Endodermal cell (in vitro differentiated cells): Measurements from ENCODE around the gene LSM14A. TPM values are rescaled to one million over a fixed set of nuclear protein-coding genes. Genes with fewer than 3 reads are reported as not detected.

Experiments used
- DNase-seq: peaks from one replicate; pipeline ENCODE4 v3.0.0-alpha.2; 2017
- H3K27ac ChIP-seq: 2 replicates; pipeline ENCODE4 v1.5.1; 2013; ENCODE audit warnings: mild to moderate bottlenecking, low read depth, low read length, moderate library complexity
- H3K27me3 ChIP-seq: 2 replicates; pipeline ENCODE4 v1.6.1; 2013; ENCODE audit warnings: mild to moderate bottlenecking, low read length, moderate library complexity; ENCODE audit not compliant: insufficient read depth, control insufficient read depth, poor library complexity, severe bottlenecking
- H3K36me3 ChIP-seq: 2 replicates; pipeline ENCODE4 v1.7.0; 2013; ENCODE audit warnings: mild to moderate bottlenecking, low read length, moderate library complexity; ENCODE audit not compliant: control insufficient read depth, insufficient read depth
- H3K4me1 ChIP-seq: one replicate; pipeline ENCODE4 v1.7.0; 2013; ENCODE audit warnings: low read length; ENCODE audit not compliant: control insufficient read depth, insufficient read depth
- H3K4me3 ChIP-seq: 2 replicates; pipeline ENCODE4 v1.5.1; 2013; ENCODE audit warnings: mild to moderate bottlenecking, low read length, moderate library complexity
- H3K9ac ChIP-seq: 2 replicates; pipeline ENCODE4 v1.6.1; 2013; ENCODE audit warnings: mild to moderate bottlenecking, low read length, moderate library complexity; ENCODE audit not compliant: poor library complexity, severe bottlenecking; ENCODE audit errors: extremely low read depth
- H3K9me3 ChIP-seq: 2 replicates; pipeline ENCODE4 v1.6.1; 2013; ENCODE audit warnings: mild to moderate bottlenecking, low read length, moderate library complexity; ENCODE audit not compliant: control insufficient read depth
- H3K27ac Mint-ChIP-seq: 2 replicates; pipeline ENCODE4 v1.8.0; 2020; ENCODE audit warnings: mixed read lengths
- H3K27me3 Mint-ChIP-seq: 2 replicates; pipeline ENCODE4 v1.8.0; 2021; ENCODE audit warnings: mild to moderate bottlenecking, mixed read lengths; ENCODE audit not compliant: insufficient read depth
- H3K36me3 Mint-ChIP-seq: 2 replicates; pipeline ENCODE4 v1.8.0; 2020; ENCODE audit warnings: low read depth, mixed read lengths
- H3K4me1 Mint-ChIP-seq: 2 replicates; pipeline ENCODE4 v1.8.0; 2020; ENCODE audit warnings: mixed read lengths
- H3K4me3 Mint-ChIP-seq: 2 replicates; pipeline ENCODE4 v1.8.0; 2020; ENCODE audit warnings: mild to moderate bottlenecking, moderate library complexity, mixed read lengths
- H3K9me3 Mint-ChIP-seq: 2 replicates; pipeline ENCODE4 v1.8.0; 2020; ENCODE audit warnings: mild to moderate bottlenecking, mixed read lengths
- CTCF ChIP-seq: fragments of 200-600 bp; sonication (generic); conservative IDR thresholded peaks from 2 replicates; pipeline ENCODE4 v1.5.0; 2021; ENCODE audit warnings: antibody characterized with exemption, mild to moderate bottlenecking
- WGBS, 2 experiments: methylation state at CpG; one replicate each; pipeline versions ENCODE4 v1.1.5 to v1.1.7; 2013; ENCODE audit warnings: missing lambda C conversion rate in 2 of 2, mixed read lengths in 1 of 2; ENCODE audit not compliant: insufficient coverage in 1 of 2, insufficient read length in 1 of 2; 5-methylcytosine and 5-hydroxymethylcytosine counted together
- total RNA-seq, 2 donors: library from RNA; stranded (reverse); fragmentation: NEBNext Ultra II Directional in 1 of 2; extraction: Animal tissue kit (Norgen Biotek cat#: 25700) in 1 of 2; gene quantifications; 2 replicates in 1 of 2; 3 replicates in 1 of 2; pipeline ENCODE4 v1.2.1, GENCODE V29; 2021

LSM14A gene
- total RNA-seq, 2 donors from 2014 or later: 188 to 192 TPM

GRCh38 chr19:34176581-34176980, 4.3 kb downstream of the LSM14A start:
- Histone ChIP-seq H3K9ac (no peak overlapping the region), H3K4me3 (peak overlapping the region; percentile 31), H3K27ac (no peak overlapping the region), H3K36me3 (peaks cover 61% of the 10 kb centered on the region), H3K9me3 (no peaks in the 10 kb centered on the region), H3K4me1 (no peaks in the 10 kb centered on the region), H3K27me3 (no peaks in the 10 kb centered on the region)
- H3K27ac Mint-ChIP-seq: no peak overlapping the region
- no peaks in the 10 kb centered on the region for H3K9me3 Mint-ChIP-seq
- no peak for DNase-seq
- H3K4me1 Mint-ChIP-seq: peaks cover 42% of the 10 kb centered on the region
- no peaks in the 10 kb centered on the region for H3K27me3 Mint-ChIP-seq
- WGBS, 2 experiments: 90% methylated on average over 1 of the region's 3 CpGs; no CpG with 5 or more reads in 1 of the 2 experiments
- H3K36me3 Mint-ChIP-seq: peaks cover 33% of the 10 kb centered on the region
- TF ChIP-seq CTCF: no peak
- peak overlapping the region; percentile 44 for H3K4me3 Mint-ChIP-seq

GRCh38 chr19:34178274-34178610, 5.9 kb downstream of the LSM14A start:
- Mint-ChIP-seq H3K9me3 (no peaks in the 10 kb centered on the region), H3K4me1 (peaks cover 46% of the 10 kb centered on the region), H3K36me3 (peaks cover 37% of the 10 kb centered on the region), H3K4me3 (no peak overlapping the region), H3K27ac (no peak overlapping the region), H3K27me3 (no peaks in the 10 kb centered on the region)
- H3K36me3 ChIP-seq: peaks cover 69% of the 10 kb centered on the region
- H3K9me3 ChIP-seq: no peaks in the 10 kb centered on the region
- H3K9ac ChIP-seq: no peak overlapping the region
- H3K27ac ChIP-seq: no peak overlapping the region
- H3K27me3 ChIP-seq: no peaks in the 10 kb centered on the region
- TF ChIP-seq CTCF: no peak
- H3K4me3 ChIP-seq: no peak overlapping the region
- DNase-seq: no peak
- H3K4me1 ChIP-seq: no peaks in the 10 kb centered on the region
- WGBS, 2 experiments: 85 to 95% methylated on average over 2 of the region's 2 CpGs

- no peaks in the 10 kb centered on the region for H3K4me1 ChIP-seq
Observed at GRCh38 chr19:34179066-34179465, 6.8 kb downstream of the LSM14A start.

More at GRCh38 chr19:34179066-34179465, 6.8 kb downstream of the LSM14A start:
- H3K4me3 ChIP-seq: no peak overlapping the region
- no peak overlapping the region for H3K4me3 Mint-ChIP-seq
- no peak for DNase-seq
- no peaks in the 10 kb centered on the region for H3K27me3 Mint-ChIP-seq
- no peaks in the 10 kb centered on the region for H3K9me3 Mint-ChIP-seq
- WGBS, 2 experiments: 92% methylated on average over 2 of the region's 2 CpGs; no CpG with 5 or more reads in 1 of the 2 experiments
- no peak for TF ChIP-seq CTCF
- H3K27me3 ChIP-seq: no peaks in the 10 kb centered on the region
- no peak overlapping the region for H3K9ac ChIP-seq
- H3K27ac Mint-ChIP-seq: peak overlapping the region; percentile 1
- H3K27ac ChIP-seq: no peak overlapping the region
- H3K36me3 Mint-ChIP-seq: peaks cover 33% of the 10 kb centered on the region
- H3K4me1 Mint-ChIP-seq: peaks cover 45% of the 10 kb centered on the region
- H3K36me3 ChIP-seq: peaks cover 73% of the 10 kb centered on the region
- H3K9me3 ChIP-seq: no peaks in the 10 kb centered on the region
